ENCODE data around the gene OR14K1.
"Not testable (repeated sequence)": the region's sequence is repeated elsewhere in the genome, so short reads cannot be mapped to it uniquely, and the experiment has no call there.

OR14K1 gene

GRCh38 chr1:247738315-247738714 lies at the start of gene OR14K1:
Gene OR14K1 (plus strand): TSS chr1:247738615. CDS start chr1:247738615, 0 bp downstream.
- H3K4me3 Mint-ChIP-seq: no peak within 1 kb of the TSS
- no peak within 1 kb of the TSS for H3K27ac Mint-ChIP-seq
- H3K9me3 Mint-ChIP-seq: no peaks in the 10 kb centered on the region
- H3K36me3 Mint-ChIP-seq: no peaks in the 10 kb centered on the region
- H3K4me1 Mint-ChIP-seq: no peaks in the 10 kb centered on the region
- H3K27me3 Mint-ChIP-seq: peaks cover 2% of the 10 kb centered on the region

- Mint-ChIP-seq H3K27me3 (no peaks in the 10 kb centered on the region), H3K36me3 (no peaks in the 10 kb centered on the region), H3K4me3 (no peak overlapping the region), H3K27ac (no peak overlapping the region), H3K9me3 (no peaks in the 10 kb centered on the region), H3K4me1 (no peaks in the 10 kb centered on the region)
Measured at GRCh38 chr1:247701338-247701737, 37.1 kb upstream of the OR14K1 start.

GRCh38 chr1:247710681-247711080 lies 27.7 kb upstream of the OR14K1 start:
- not testable (repeated sequence) for H3K27ac Mint-ChIP-seq, H3K27me3 Mint-ChIP-seq, H3K9me3 Mint-ChIP-seq, H3K4me3 Mint-ChIP-seq, H3K4me1 Mint-ChIP-seq, H3K36me3 Mint-ChIP-seq

- no peaks in the 10 kb centered on the region for H3K27me3 Mint-ChIP-seq
- H3K27ac Mint-ChIP-seq: no peak overlapping the region
- H3K4me3 Mint-ChIP-seq: no peak overlapping the region
- H3K9me3 Mint-ChIP-seq: peaks cover 3% of the 10 kb centered on the region
- no peaks in the 10 kb centered on the region for H3K36me3 Mint-ChIP-seq
- no peaks in the 10 kb centered on the region for H3K4me1 Mint-ChIP-seq
Measured at GRCh38 chr1:247713753-247714152, 24.7 kb upstream of the OR14K1 start.

GRCh38 chr1:247716546-247716945 lies 21.9 kb upstream of the OR14K1 start, which contains the start of gene OR6F1:
Gene OR6F1 (minus strand): TSS chr1:247716646. CDS start chr1:247712755, 3,891 bp downstream.
- no peak within 1 kb of the TSS for H3K27ac Mint-ChIP-seq
- H3K4me1 Mint-ChIP-seq: no peaks in the 10 kb centered on the region
- H3K36me3 Mint-ChIP-seq: no peaks in the 10 kb centered on the region
- no peaks in the 10 kb centered on the region for H3K27me3 Mint-ChIP-seq
- H3K4me3 Mint-ChIP-seq: no peak within 1 kb of the TSS
- peaks cover 3% of the 10 kb centered on the region for H3K9me3 Mint-ChIP-seq

- Mint-ChIP-seq H3K27me3 (no peaks in the 10 kb centered on the region), H3K36me3 (no peaks in the 10 kb centered on the region), H3K4me1 (no peaks in the 10 kb centered on the region), H3K27ac (no peak overlapping the region), H3K4me3 (no peak overlapping the region), H3K9me3 (peaks cover 15% of the 10 kb centered on the region)
Measured at GRCh38 chr1:247721222-247721621, 17.2 kb upstream of the OR14K1 start.

- Mint-ChIP-seq H3K27me3 (peaks cover 2% of the 10 kb centered on the region), H3K27ac (no peak overlapping the region), H3K9me3 (no peaks in the 10 kb centered on the region), H3K4me1 (no peaks in the 10 kb centered on the region), H3K4me3 (no peak overlapping the region), H3K36me3 (no peaks in the 10 kb centered on the region)
Measured at GRCh38 chr1:247740721-247741120, 2.3 kb downstream of the OR14K1 start.

- H3K4me3 Mint-ChIP-seq: no peak overlapping the region
- no peaks in the 10 kb centered on the region for H3K4me1 Mint-ChIP-seq
- H3K27me3 Mint-ChIP-seq: peaks cover 2% of the 10 kb centered on the region
- no peak overlapping the region for H3K27ac Mint-ChIP-seq
- H3K36me3 Mint-ChIP-seq: no peaks in the 10 kb centered on the region
- no peaks in the 10 kb centered on the region for H3K9me3 Mint-ChIP-seq
Measured at GRCh38 chr1:247741756-247742155, 3.3 kb downstream of the OR14K1 start.

- H3K27ac Mint-ChIP-seq, H3K4me1 Mint-ChIP-seq, H3K9me3 Mint-ChIP-seq, H3K27me3 Mint-ChIP-seq, H3K36me3 Mint-ChIP-seq, H3K4me3 Mint-ChIP-seq: not testable (repeated sequence)
Measured at GRCh38 chr1:247742215-247742760, 3.9 kb downstream of the OR14K1 start.

- Mint-ChIP-seq H3K27me3 (no peaks in the 10 kb centered on the region), H3K4me1 (no peaks in the 10 kb centered on the region), H3K36me3 (no peaks in the 10 kb centered on the region)
Measured at GRCh38 chr1:247746391-247746935, 8.0 kb downstream of the OR14K1 start.

GRCh38 chr1:247747616-247748015 lies 9.2 kb downstream of the OR14K1 start:
- Mint-ChIP-seq H3K27me3 (no peaks in the 10 kb centered on the region), H3K9me3 (no peaks in the 10 kb centered on the region), H3K27ac (no peak overlapping the region), H3K4me3 (no peak overlapping the region), H3K36me3 (no peaks in the 10 kb centered on the region), H3K4me1 (no peaks in the 10 kb centered on the region)

More at GRCh38 chr1:247746391-247746935, 8.0 kb downstream of the OR14K1 start:
- no peak overlapping the region for H3K27ac Mint-ChIP-seq
- no peak overlapping the region for H3K4me3 Mint-ChIP-seq
- no peaks in the 10 kb centered on the region for H3K9me3 Mint-ChIP-seq

- H3K27ac Mint-ChIP-seq: no peak within 1 kb of the TSS
- H3K4me3 Mint-ChIP-seq: no peak within 1 kb of the TSS
- no peaks in the 10 kb centered on the region for H3K36me3 Mint-ChIP-seq
- H3K27me3 Mint-ChIP-seq: no peaks in the 10 kb centered on the region
- no peaks in the 10 kb centered on the region for H3K9me3 Mint-ChIP-seq
- H3K4me1 Mint-ChIP-seq: no peaks in the 10 kb centered on the region
Measured at GRCh38 chr1:247748041-247748440, 9.6 kb downstream of the OR14K1 start, which contains the start of gene OR14A2. Gene OR14A2 (minus strand): TSS chr1:247748141.

- Mint-ChIP-seq H3K4me1 (no peaks in the 10 kb centered on the region), H3K4me3 (no peak overlapping the region), H3K27ac (no peak overlapping the region), H3K9me3 (no peaks in the 10 kb centered on the region), H3K27me3 (no peaks in the 10 kb centered on the region), H3K36me3 (no peaks in the 10 kb centered on the region)
Measured at GRCh38 chr1:247749870-247750269, 11.5 kb downstream of the OR14K1 start.

GRCh38 chr1:247754311-247754710 lies 15.9 kb downstream of the OR14K1 start:
- H3K27me3 Mint-ChIP-seq: not testable (repeated sequence)

GRCh38 chr1:247760456-247760855 lies 22.0 kb downstream of the OR14K1 start, which contains the start of gene OR1C1:
Gene OR1C1 (minus strand): TSS chr1:247760556. CDS start chr1:247758406, 2,150 bp downstream.
- no peak within 1 kb of the TSS for H3K4me3 Mint-ChIP-seq
- no peak within 1 kb of the TSS for H3K27ac Mint-ChIP-seq
- no peaks in the 10 kb centered on the region for H3K36me3 Mint-ChIP-seq
- H3K4me1 Mint-ChIP-seq: no peaks in the 10 kb centered on the region
- H3K27me3 Mint-ChIP-seq: no peaks in the 10 kb centered on the region
- no peaks in the 10 kb centered on the region for H3K9me3 Mint-ChIP-seq

More at GRCh38 chr1:247754311-247754710, 15.9 kb downstream of the OR14K1 start:
- H3K4me3 Mint-ChIP-seq, H3K4me1 Mint-ChIP-seq, H3K36me3 Mint-ChIP-seq, H3K27ac Mint-ChIP-seq, H3K9me3 Mint-ChIP-seq: not testable (repeated sequence)

- Mint-ChIP-seq H3K27me3 (no peaks in the 10 kb centered on the region), H3K4me3 (no peak overlapping the region), H3K36me3 (no peaks in the 10 kb centered on the region), H3K9me3 (peaks cover 8% of the 10 kb centered on the region), H3K27ac (no peak overlapping the region), H3K4me1 (no peaks in the 10 kb centered on the region)
Measured at GRCh38 chr1:247769603-247770002, 31.2 kb downstream of the OR14K1 start.
